BLaER1 (cell line): ENCODE data around the gene PARK7.

ENCODE experiments used
- H3K27ac ChIP-seq: shearing (Covaris generic); formaldehyde crosslinking; 2 replicates; pipeline ENCODE4 v1.8.1; 2022
- H3K27me3 ChIP-seq: shearing (Covaris generic); formaldehyde crosslinking; 2 replicates; pipeline ENCODE4 v1.8.1; 2022
- H3K36me3 ChIP-seq: shearing (Covaris generic); formaldehyde crosslinking; 2 replicates; pipeline ENCODE4 v1.8.1; 2022
- H3K4me1 ChIP-seq: shearing (Covaris generic); formaldehyde crosslinking; 2 replicates; pipeline ENCODE4 v1.8.1; 2022
- H3K4me2 ChIP-seq: shearing (Covaris generic); formaldehyde crosslinking; 2 replicates; pipeline ENCODE4 v1.8.1; 2022
- H3K4me3 ChIP-seq: shearing (Covaris generic); formaldehyde crosslinking; 2 replicates; pipeline ENCODE4 v1.8.1; 2022
- H3K9ac ChIP-seq: shearing (Covaris generic); formaldehyde crosslinking; 2 replicates; pipeline ENCODE4 v1.8.1; 2022
- H3K9me3 ChIP-seq: shearing (Covaris generic); formaldehyde crosslinking; 2 replicates; pipeline ENCODE4 v1.8.1; 2022
- H4K20me1 ChIP-seq: shearing (Covaris generic); formaldehyde crosslinking; 2 replicates; pipeline ENCODE4 v1.8.1; 2022
- Cebpa-rat ChIP-seq: shearing (Covaris generic); IDR thresholded peaks from 2 replicates; pipeline ENCODE4 v1.8.1; 2022

PARK7 gene

DNA sequence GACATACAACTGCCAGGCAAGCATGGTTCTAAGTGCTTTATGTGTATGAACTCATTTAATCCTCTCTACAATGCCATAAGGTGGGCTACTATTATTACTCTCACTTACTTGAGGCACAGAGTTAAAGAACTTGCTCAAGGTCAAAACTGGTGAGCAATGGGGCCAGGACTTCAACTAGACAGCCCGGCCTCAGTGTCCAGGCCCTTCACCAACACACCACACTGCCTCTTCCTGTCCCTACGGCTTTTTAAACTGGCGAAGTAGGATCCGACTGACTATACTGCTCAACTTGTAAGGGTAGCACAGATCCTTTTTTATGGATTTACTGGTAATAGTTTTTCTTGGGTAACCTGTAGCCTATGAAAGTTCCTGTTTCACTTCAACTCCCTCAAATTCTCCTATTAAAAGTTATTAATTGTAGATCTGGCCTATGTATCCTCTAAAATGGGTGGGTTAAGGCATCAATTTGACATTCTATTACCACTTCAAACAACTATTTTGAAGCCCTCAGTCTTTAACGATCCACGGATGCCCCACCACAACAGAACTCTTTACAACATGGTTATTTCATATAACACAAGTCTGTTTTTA, 60.3 kb downstream of the PARK7 start:
- Histone ChIP-seq H3K36me3 (no peaks in the 10 kb centered on the region), H3K27ac (no peak overlapping the region), H3K9ac (no peak overlapping the region), H4K20me1 (peaks cover 12% of the 10 kb centered on the region), H3K27me3 (peaks cover 30% of the 10 kb centered on the region), H3K9me3 (no peaks in the 10 kb centered on the region), H3K4me2 (no peak overlapping the region), H3K4me3 (no peak overlapping the region), H3K4me1 (peaks cover 10% of the 10 kb centered on the region; the same call in 1 of the 2 replicates)
- no peak for TF ChIP-seq Cebpa-rat

DNA sequence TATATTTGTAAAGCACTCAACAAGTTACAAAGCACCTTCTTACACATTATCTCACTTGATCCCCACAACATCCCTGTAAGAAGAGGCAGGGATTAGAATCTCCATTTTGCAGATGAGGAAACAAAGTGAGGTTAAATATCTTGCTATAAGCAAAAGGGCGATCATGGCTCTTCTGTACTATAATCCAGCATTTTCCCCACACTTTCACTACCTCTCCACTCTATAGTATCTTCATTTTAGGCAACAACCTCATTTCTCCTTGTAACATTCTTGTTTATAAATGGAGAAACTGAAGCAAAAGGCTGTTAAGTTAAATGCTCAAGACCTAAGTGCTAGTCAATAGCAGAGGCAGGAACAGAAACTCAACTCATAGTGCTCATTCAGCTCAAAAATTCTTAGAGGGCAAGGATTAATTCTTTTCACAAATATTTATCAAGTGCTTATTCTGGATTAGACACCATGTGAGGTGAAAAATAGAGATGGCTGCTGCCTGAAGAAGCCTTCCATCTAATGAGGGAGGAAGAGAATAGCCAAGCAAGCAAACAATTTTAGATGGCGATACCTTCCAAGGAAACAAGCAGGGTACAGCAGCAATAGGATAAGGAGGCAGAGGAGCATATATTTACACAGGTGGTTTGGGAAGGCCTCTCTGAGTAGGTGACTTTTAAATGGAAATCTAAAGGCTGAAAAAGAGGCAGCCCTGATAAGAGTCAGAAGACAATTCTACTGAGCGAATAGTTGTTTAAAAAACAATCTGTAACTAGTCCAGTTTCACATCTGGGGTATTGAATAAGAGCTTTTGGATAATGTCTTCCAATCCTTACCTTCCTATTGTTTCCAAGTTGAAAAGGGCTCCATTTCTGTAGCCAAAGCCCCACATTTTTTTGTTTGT, 61.1 kb downstream of the PARK7 start:
- H3K27ac ChIP-seq: no peak overlapping the region

DNA sequence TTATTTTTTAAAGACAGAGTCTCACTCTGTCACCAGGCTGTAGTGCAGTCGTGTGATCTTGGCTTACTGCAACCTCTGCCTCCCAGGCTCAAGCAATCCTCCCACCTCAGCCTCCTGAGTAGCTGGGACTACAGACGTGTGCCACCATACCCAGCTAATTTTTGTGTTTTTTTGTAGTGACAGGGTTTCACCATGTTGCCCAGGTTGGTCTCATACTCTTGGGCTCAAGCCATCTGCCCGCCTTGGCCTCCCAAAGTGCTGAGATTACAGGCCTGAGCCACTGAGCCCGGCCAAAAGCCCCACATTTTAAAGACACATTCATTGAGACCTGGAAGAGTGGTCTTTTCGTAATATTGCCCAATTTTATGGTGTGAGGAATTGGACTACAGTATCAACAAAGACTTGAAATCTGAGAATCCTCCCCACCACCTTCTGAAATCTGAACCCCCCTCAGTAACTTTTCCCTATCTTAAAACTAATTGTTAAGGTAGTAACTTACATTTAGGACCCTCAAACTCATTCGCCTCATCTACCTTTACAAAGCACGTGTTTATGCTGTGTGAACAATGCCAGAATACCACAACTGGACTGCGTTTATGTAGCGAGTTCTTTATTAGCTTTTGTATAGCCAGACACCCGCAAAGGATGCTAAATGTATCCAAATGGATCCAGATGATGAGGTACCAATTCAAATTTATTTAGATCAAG, 61.9 kb downstream of the PARK7 start:
- Histone ChIP-seq H3K36me3 (no peaks in the 10 kb centered on the region), H3K4me2 (no peak overlapping the region), H4K20me1 (peaks cover 12% of the 10 kb centered on the region), H3K4me1 (peaks cover 10% of the 10 kb centered on the region; the same call in 1 of the 2 replicates), H3K4me3 (no peak overlapping the region), H3K9me3 (no peaks in the 10 kb centered on the region), H3K27ac (no peak overlapping the region), H3K9ac (no peak overlapping the region), H3K27me3 (peaks cover 30% of the 10 kb centered on the region)
- TF ChIP-seq Cebpa-rat: no peak

More for the DNA sequence above, 61.1 kb downstream of the PARK7 start:
- H3K9ac ChIP-seq: no peak overlapping the region
- no peak overlapping the region for H3K4me3 ChIP-seq
- H3K4me2 ChIP-seq: no peak overlapping the region
- H3K4me1 ChIP-seq: peaks cover 10% of the 10 kb centered on the region; the same call in 1 of the 2 replicates
- H3K9me3 ChIP-seq: no peaks in the 10 kb centered on the region
- H4K20me1 ChIP-seq: peaks cover 12% of the 10 kb centered on the region
- H3K36me3 ChIP-seq: no peaks in the 10 kb centered on the region
- peaks cover 30% of the 10 kb centered on the region for H3K27me3 ChIP-seq
- no peak for TF ChIP-seq Cebpa-rat

DNA sequence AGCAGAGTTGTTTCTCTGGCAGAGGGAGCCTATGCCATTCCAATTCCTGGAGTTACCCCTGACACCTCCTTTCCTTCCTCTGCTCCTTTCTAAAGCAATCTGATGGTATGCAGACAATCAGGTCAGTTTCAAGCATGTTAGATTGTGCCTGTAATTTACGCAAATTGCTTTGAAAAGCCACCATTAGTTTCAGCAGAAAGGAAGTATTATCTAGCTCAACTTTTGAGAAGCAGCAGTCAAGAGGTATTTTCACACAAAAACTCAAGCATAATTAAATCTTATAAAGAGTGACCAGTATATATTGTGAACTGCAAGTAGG, 62.4 kb downstream of the PARK7 start:
- no peaks in the 10 kb centered on the region for H3K36me3 ChIP-seq
- peaks cover 30% of the 10 kb centered on the region for H3K27me3 ChIP-seq
- peaks cover 10% of the 10 kb centered on the region; the same call in 1 of the 2 replicates for H3K4me1 ChIP-seq
- no peaks in the 10 kb centered on the region for H3K9me3 ChIP-seq
- H3K4me3 ChIP-seq: no peak overlapping the region
- no peak for TF ChIP-seq Cebpa-rat
- H4K20me1 ChIP-seq: peaks cover 12% of the 10 kb centered on the region
- no peak overlapping the region for H3K27ac ChIP-seq
- no peak overlapping the region for H3K4me2 ChIP-seq
- H3K9ac ChIP-seq: no peak overlapping the region

DNA sequence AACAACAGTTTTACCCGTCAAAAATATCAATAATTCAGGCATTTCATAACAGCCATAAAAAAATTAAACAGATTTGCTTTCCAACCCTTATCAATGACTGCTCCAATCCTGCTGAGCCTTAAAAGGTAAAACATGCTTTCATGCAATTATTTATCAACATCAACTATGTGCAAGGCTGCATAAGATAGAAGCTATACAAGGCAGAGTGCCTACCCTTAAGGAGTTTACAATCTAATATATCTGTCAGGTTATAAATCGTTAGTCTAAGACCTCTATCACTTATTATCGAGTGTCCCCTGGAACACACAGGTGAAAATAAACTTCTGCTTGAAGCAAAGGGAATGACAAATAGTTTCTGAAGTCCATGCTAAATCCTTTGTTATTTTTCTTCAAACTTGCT, 62.8 kb downstream of the PARK7 start:
- Histone ChIP-seq H3K4me2 (no peak overlapping the region), H3K27ac (no peak overlapping the region), H3K9ac (no peak overlapping the region), H3K4me1 (peaks cover 10% of the 10 kb centered on the region; the same call in 1 of the 2 replicates), H4K20me1 (peaks cover 12% of the 10 kb centered on the region), H3K4me3 (no peak overlapping the region), H3K36me3 (no peaks in the 10 kb centered on the region), H3K9me3 (no peaks in the 10 kb centered on the region), H3K27me3 (peaks cover 30% of the 10 kb centered on the region)
- no peak for TF ChIP-seq Cebpa-rat

DNA sequence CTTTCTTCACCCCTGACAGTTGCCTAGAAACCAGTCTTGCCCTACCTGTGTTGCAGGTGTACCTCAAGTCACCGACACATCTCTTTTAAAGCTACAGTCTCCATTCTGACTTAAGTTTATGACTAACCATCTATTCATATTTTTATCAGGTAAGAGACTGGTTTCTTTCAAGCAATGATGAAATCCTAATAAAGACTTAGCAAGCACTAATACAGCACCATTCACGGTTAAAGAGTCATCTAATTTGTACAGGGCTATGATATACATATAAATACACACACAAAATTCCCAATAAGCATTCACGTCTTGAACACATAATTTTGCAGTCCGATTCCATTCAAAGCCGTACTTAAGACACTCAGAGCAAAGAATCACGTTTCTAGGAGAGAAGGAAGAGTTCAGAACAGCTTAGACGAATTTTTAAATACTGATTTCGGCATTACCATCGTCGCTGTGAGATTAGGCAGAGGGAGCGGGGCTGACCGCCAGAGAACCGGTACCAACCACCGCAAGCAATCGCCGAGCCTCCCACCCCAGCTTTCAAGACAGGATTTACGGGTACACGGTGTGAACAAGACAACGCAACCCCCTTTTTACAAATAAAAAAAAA, 63.7 kb downstream of the PARK7 start:
- H3K27me3 ChIP-seq: peaks cover 30% of the 10 kb centered on the region
- no peak for TF ChIP-seq Cebpa-rat
- peaks cover 12% of the 10 kb centered on the region for H4K20me1 ChIP-seq
- peak overlapping the region; percentile 97 for H3K4me2 ChIP-seq
- no peaks in the 10 kb centered on the region for H3K9me3 ChIP-seq
- H3K4me1 ChIP-seq: peaks cover 10% of the 10 kb centered on the region; the same call in 1 of the 2 replicates
- peak overlapping the region; percentile 74 for H3K9ac ChIP-seq
- no peaks in the 10 kb centered on the region for H3K36me3 ChIP-seq
- peak overlapping the region; percentile 73 for H3K4me3 ChIP-seq
- no peak overlapping the region for H3K27ac ChIP-seq

DNA sequence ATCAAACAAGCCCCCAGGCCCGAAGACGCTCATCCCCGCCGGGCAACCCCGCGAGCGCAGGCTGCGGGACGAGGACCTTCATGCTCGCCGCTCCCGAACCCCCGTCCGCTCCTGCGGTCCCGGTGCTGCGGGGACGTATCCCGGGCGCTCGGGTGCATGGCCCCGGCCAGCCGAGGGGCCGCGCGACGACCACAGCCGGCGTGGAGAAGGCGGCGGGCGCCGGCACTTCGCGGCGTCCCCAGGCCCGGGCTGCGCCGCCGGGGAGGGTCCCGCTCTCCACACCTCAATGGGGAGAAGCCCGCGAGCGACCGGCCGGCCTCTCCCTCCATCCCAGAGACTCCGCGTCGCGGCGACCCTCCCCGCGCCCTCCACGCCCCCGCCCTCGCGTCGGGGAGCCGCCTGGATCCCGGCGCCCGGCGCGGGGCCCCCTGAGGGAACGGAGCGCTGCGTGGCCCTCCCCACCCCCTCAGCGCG, 64.2 kb downstream of the PARK7 start:
- Histone ChIP-seq H3K4me2 (peak overlapping the region; percentile 97), H3K27me3 (peaks cover 30% of the 10 kb centered on the region), H3K27ac (peak overlapping the region; percentile 49; the same call in 1 of the 2 replicates), H4K20me1 (peaks cover 12% of the 10 kb centered on the region), H3K9me3 (no peaks in the 10 kb centered on the region), H3K36me3 (no peaks in the 10 kb centered on the region), H3K9ac (peak overlapping the region; percentile 74), H3K4me1 (peaks cover 10% of the 10 kb centered on the region; the same call in 1 of the 2 replicates), H3K4me3 (peak overlapping the region; percentile 73)
- no peak for TF ChIP-seq Cebpa-rat

DNA sequence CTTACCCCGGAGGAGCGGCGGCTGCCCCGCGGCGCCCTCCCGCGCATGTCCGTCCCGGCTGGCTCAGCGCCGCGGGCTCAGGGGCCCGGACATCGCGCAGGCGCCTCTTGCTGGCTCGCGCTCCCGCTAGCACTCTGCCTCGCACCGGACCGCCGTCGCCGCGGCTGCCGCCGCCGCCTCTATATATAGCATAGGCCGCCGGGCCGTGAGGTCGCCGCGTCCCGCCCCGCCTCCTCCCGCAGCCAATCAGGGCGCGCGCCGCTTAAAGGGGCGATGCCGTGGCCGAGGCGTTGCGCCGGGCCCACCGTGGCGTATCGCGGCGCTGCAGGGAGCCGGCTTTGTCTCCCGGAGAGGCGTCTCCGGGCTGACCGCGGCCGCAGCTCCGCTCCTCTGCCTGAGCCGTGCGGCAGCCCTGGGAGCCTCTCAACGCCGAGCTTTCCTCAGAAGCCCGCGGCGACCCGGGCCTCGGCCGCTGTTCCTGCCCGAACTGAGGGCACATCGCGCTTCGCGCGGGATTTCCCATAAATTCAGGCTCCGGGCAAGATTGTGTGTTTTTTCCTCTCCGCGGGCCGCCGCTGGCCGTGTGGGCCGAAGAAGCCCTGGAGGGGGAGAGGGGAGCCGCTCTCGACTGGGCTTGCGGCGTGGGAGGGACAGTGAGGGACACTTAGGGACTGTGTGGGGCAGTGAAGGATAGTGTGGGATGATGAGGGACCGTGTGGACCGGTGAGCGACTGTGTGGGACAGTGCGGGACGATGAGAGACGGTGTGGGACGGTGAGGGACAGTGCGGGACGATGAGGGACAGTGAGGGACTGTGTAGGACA, 64.9 kb downstream of the PARK7 start, which contains the start of gene ERRFI1:
ERRFI1 (minus strand) TSS at position 157 of the 823 bp plus-strand sequence. CDS start 10,690 bp downstream, outside the sequence.
- peak within 1 kb of the TSS; percentile 49; the same call in 1 of the 2 replicates for H3K27ac ChIP-seq
- peaks cover 12% of the 10 kb centered on the region for H4K20me1 ChIP-seq
- H3K4me1 ChIP-seq: peaks cover 10% of the 10 kb centered on the region; the same call in 1 of the 2 replicates
- no peaks in the 10 kb centered on the region for H3K9me3 ChIP-seq
- peaks cover 30% of the 10 kb centered on the region for H3K27me3 ChIP-seq
- TF ChIP-seq Cebpa-rat: no peak
- H3K36me3 ChIP-seq: no peaks in the 10 kb centered on the region
- peak within 1 kb of the TSS; percentile 97 for H3K4me2 ChIP-seq
- peak within 1 kb of the TSS; percentile 73 for H3K4me3 ChIP-seq
- peak within 1 kb of the TSS; percentile 74 for H3K9ac ChIP-seq
